GM18867 (cell line): ENCODE results near the gene CD1E.
A peak's percentile ranks its signal among the peaks of the same experiment; 100 is the strongest.
"Not testable (repeated sequence)": the region's sequence is repeated elsewhere in the genome, so short reads cannot be mapped to it uniquely, and the experiment has no call there.

Source experiments
- ATAC-seq: cut with Tn5 transposase; IDR thresholded peaks from one replicate; pipeline ENCODE4 v1.9.1; 2021; ENCODE audit warnings: mild to moderate bottlenecking, moderate library complexity; ENCODE audit not compliant: unreplicated experiment

Gene CD1E

GRCh38 chr1:158353303-158354075, at the start of gene CD1E:
Gene CD1E, plus strand, starts transcription at chr1:158353894. Its CDS starts 95 bp downstream, at chr1:158353989.
- ATAC-seq: no peak

DNA sequence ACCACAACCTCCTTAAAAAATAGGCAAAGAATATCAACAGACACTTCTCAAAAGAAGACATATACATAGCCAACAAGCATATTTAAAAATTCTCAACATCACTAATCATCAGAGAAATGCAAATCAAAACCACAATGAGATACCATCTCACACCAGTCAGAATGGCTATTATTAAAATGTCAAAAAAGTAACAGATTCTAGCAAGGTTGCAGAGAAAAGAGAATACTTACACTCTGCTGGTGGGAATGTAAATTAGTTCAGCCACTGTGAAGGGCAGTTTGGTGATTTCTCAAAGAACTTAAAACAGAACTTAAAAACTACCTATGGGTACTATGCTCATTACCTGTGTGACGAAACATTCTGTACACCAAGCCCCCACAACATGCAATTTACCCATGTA, 43.1 kb upstream of the CD1E start:
- ATAC-seq: peak; percentile 85

DNA sequence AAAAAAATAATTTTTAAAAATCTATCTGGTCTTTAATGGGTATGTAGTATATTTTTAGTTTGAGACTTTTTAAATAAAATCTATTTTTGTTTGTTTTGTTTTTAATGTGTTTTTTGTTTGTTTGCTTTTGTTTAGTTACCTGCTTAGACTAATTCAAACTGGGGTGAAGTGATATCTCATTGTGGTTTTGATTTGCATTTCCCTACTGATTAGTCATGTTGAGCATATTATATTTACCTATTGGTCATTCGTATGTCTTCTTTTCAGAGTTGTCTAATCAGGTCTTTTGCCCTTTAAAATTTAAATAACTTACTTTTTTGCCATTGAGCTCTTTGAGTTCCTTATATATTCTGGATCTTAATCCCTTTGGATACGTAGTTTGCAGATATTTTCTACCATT, 42.6 kb upstream of the CD1E start:
- ATAC-seq: peak; percentile 82

GRCh38 chr1:158323866-158324265, 29.8 kb upstream of the CD1E start:
- no peak for ATAC-seq

GRCh38 chr1:158324395-158324794, 29.3 kb upstream of the CD1E start:
- no peak for ATAC-seq

DNA sequence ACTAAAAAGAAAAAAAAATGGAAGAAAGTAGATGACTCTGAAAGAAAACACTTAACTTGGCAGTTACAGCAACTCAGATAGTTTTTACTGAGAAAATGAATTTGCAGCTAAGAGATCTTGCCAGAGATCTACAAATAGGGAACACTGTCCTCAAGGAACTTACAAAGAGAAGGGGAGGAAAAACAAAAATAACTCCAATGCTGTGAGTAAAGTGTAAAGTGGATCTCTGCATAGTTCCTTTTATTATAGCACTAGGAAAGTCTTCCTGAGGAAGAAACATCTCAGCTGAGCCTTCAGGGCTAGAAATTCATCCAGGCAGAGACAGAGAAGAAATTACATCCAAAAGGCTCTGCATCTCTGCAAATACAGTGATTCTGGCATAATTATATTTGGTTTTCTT, 26.2 kb upstream of the CD1E start:
- ATAC-seq: no peak

DNA sequence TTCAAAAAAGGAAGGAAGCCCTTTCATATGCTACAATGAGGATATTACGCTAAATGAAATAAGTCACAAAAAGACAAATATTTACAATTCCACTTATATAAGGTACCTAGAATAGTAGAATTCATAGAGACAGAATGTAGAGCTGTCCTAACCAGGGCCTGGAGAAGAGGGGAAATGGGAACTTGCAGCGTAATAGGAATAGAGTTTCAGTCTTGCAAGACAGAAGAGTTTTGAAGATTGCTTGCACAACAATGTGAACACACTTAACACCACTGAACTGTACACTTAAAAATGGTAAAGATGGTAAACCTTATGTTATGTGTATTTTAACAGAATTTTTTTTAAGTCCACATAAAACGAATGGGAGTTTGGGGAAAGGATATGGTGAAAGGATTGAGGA, 25.3 kb upstream of the CD1E start:
- no peak for ATAC-seq

GRCh38 chr1:158329300-158329699, 24.4 kb upstream of the CD1E start:
- no peak for ATAC-seq

- no peak for ATAC-seq
These were observed 24.0 kb upstream of the CD1E start for GRCh38 chr1:158329733-158330132.

GRCh38 chr1:158330391-158331105, 23.1 kb upstream of the CD1E start:
- no peak for ATAC-seq

- no peak for ATAC-seq
These were observed 22.6 kb upstream of the CD1E start for GRCh38 chr1:158331106-158331425.

GRCh38 chr1:158331481-158332150, 22.1 kb upstream of the CD1E start, which contains the start of gene CD1B:
Gene CD1B, minus strand, starts transcription at chr1:158331531. Its CDS starts 108 bp downstream, at chr1:158331423.
- no peak for ATAC-seq

DNA sequence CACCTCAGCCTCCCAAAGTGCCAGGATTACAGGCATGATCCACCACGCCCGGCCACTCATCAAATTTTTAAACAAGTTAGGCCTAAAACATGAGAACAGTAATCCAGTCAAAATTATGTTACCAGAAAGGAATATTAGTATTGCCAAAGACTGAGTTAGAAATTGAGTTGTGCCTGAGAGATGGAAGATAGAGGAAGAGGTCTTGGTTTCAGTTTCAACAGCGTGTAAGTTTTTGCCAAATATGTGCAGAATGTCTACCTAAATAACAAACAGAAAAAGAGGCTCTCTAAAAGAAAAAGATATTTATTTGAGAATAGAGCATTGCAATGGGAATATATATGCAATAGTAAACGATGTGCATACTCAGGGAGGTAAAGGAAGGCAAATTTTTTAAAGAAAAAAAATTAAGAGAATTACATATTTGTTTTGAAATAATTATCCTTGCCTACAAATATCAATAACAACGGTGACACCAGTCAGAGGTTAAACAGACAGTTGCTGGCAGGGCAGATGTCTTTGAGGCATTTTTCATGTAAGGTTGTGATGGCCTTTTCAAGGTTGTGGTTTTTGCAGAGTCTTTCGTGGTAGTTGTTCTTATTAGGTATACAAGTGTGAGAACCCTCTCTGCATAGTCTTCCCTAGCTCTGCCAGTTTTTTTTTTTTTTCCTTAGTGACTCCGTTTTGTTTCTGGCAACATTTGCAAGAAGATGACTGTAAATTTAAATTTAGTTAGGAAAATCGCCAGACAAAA, 20.1 kb upstream of the CD1E start:
- ATAC-seq: no peak

GRCh38 chr1:158334526-158335212, 19.0 kb upstream of the CD1E start:
- ATAC-seq: no peak

DNA sequence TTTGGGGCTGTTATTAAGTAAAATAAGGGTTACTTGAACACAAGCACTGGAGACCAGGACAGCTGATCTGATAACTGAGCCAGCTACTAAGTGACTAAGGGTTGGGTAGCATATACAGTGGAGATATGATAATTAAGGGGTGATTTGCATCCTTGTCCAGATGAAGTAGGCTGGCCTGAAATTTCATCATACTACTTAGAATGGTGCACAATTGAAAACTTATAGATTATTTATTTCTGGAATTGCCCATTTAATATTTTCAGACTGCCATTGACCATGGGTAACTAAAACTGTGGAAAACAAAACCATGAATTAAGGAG, 18.5 kb upstream of the CD1E start:
- ATAC-seq: no peak

DNA sequence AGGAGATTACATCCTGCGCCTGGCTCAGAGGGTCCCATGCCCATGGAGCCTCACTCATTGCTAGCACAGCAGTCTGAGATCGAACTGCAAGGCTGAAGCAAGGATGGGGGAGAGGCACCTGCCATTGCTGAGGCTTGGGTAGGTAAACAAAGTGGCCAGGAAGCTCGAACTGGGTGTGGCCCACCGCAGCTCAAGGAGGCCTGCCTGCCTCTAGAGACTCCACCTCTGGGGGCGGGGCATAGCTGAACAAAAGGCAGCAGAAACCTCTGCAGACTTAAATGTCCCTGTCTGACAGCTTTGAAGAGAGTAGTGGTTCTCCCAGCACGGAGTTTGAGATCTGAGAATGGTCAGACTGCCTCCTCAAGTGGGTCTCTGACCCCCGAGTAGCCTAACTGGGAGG, 17.3 kb upstream of the CD1E start:
- ATAC-seq: not testable (repeated sequence)

DNA sequence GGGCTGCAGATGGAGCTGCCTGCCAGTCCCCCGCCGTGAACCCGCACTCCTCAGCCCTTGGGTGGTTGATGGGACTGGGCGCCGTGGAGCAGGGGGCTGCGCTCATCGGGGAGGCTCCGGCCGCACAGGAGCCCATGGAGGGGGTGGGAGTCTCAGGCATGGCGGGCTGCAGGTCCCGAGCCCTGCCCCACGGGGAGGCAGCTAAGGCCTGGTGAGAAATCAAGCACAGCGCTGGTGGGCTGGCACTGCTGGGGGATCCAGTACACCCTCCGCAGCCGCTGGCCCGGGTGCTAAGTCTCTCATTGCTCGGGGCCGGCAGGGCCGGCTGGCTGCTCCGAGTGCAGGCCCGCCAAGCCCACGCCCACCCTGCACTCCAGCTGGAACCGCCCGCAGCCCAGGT, 4.7 kb upstream of the CD1E start:
- ATAC-seq: not testable (repeated sequence)

DNA sequence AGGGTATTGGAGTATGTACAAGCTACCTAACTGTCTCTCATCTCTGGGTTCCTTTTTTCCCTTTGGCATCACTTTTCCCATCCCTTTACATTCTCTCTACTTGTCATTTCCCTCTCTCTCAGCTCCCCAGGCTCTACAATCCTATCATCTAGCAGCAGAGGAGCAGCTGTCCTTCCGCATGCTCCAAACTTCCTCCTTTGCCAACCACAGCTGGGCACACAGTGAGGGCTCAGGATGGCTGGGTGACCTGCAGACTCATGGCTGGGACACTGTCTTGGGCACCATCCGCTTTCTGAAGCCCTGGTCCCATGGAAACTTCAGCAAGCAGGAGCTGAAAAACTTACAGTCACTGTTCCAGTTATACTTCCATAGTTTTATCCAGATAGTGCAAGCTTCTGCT, 561 bp downstream of the CD1E start:
- no peak for ATAC-seq

- ATAC-seq: no peak
These were observed 2.1 kb downstream of the CD1E start for GRCh38 chr1:158355773-158356285.

DNA sequence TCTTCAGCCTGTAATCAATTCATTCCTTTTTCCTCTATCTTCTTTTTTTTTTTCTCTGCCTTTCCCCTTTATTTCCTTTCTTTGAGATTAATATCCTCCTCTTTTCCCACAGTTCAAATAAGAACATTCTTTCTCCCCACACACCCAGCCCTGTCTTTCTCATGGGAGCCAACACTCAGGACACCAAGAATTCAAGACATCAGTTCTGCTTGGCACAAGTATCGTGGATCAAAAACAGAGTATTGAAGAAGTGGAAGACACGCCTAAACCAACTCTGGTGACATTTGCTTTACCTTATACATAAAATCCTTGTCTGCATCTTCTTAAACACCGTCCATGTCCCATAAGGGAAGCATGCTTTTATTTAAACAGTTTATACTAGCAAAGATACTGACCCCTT, 2.9 kb downstream of the CD1E start:
- no peak for ATAC-seq

DNA sequence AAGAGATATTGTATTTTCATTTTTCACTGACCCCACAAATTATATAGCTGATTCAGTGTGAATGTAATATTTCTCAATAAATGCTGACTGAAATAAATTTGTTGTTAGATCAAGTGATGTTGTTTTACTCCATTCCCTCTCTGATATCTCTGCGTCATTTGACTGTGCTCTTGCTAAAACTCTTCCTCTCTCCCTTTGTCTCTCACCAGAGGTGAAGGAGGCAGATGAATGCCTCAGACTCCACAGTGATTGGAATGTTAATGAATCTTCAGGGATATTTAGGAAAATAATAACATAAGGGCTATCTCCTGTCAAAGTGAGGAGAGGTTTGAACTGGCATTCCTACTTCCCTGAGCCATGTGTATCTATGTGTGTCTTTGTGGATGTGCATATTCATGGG, 3.7 kb downstream of the CD1E start:
- ATAC-seq: no peak
